ENCODE measurements around the gene RALB. TPM values are rescaled to one million over a fixed set of nuclear protein-coding genes. Genes with fewer than 3 reads are reported as not detected.

Gene RALB
- total RNA-seq, 2 experiments from 2014 or later = 3.1 to 3.6 TPM

DNA sequence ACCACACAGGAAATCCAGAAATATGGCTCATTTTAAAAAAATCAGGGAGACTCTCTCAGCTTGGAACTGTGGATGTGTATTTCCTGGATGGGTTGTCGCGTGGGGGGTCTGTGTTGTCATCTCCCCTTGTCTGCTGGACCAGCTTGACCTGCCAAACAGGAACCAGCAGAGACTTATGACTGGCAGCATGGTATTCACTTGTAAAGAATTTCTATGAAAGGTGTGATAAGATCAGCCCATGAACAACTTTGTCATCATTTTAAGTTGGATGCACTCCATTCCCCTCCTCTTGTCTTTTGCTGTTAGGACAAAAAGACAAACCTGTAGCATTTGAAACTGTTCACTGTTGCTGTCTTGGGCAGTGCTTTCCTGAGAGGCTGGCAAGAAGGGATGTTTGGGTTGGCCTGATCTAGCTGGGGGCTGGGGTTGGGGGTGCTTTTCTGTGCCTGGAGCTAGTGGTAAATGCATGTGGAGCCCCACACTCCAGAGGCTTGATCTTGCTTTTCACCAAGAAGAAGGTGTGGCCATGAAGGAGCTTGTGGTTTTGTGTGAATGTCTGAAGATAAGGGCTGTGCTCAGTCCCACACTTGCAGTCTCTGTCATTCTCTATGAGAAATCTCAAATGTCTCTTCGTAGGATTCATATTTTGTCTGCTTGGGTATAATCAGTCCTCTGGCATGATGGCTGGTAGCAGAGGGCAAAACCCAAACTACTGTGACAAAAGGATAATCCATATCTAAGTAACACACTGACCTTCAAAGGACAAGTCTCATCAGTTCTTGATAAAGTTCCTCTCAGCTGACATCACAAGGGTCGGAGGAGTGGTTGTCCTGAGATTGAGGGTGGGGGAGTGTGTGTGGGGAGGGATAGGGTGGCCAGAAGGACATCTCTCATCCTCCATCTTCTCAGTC is 39.0 kb downstream of the RALB start:
- Histone ChIP-seq H3K36me3 (ENCODE audit: insufficient read depth, low read length) (peaks cover 40% of the 10 kb centered on the region), H3K27ac (ENCODE audit: low read depth in 1 of 2, low read length in 2 of 2) (no peak overlapping the region), H3K4me1 (ENCODE audit: insufficient read depth, low read length) (peaks cover 13% of the 10 kb centered on the region), H3K4me3 (ENCODE audit: low read length) (no peak overlapping the region), H3K9me3 (ENCODE audit: control insufficient read depth in 1 of 2, insufficient read depth in 1 of 2, low read length in 2 of 2) (no peaks in the 10 kb centered on the region), H3K27me3 (ENCODE audit: control insufficient read depth in 1 of 2, insufficient read depth in 2 of 2, low read length in 2 of 2) (no peaks in the 10 kb centered on the region)
- H3K4me1 Mint-ChIP-seq (ENCODE audit: low read depth) = peaks cover 22% of the 10 kb centered on the region
- TF ChIP-seq, protein P1, sequence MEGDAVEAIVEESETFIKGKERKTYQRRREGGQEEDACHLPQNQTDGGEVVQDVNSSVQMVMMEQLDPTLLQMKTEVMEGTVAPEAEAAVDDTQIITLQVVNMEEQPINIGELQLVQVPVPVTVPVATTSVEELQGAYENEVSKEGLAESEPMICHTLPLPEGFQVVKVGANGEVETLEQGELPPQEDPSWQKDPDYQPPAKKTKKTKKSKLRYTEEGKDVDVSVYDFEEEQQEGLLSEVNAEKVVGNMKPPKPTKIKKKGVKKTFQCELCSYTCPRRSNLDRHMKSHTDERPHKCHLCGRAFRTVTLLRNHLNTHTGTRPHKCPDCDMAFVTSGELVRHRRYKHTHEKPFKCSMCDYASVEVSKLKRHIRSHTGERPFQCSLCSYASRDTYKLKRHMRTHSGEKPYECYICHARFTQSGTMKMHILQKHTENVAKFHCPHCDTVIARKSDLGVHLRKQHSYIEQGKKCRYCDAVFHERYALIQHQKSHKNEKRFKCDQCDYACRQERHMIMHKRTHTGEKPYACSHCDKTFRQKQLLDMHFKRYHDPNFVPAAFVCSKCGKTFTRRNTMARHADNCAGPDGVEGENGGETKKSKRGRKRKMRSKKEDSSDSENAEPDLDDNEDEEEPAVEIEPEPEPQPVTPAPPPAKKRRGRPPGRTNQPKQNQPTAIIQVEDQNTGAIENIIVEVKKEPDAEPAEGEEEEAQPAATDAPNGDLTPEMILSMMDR (IDR thresholded peaks at IDR 0.05) = no peak
- no peak overlapping the region for H3K27ac Mint-ChIP-seq
- H3K9me3 Mint-ChIP-seq = no peaks in the 10 kb centered on the region
- ChIA-PET POLR2A (no interaction called here), CTCF (no interaction called here)
- H3K27me3 Mint-ChIP-seq = no peaks in the 10 kb centered on the region
- H3K36me3 Mint-ChIP-seq (ENCODE audit: low read depth) = peaks cover 72% of the 10 kb centered on the region
- no peak for ATAC-seq (ENCODE audit: poor library complexity)
- intact Hi-C loops (cut with DNase I, micrococcal nuclease) = no loop called here
- no peak for DNase-seq
- no peak overlapping the region for H3K4me3 Mint-ChIP-seq

DNA sequence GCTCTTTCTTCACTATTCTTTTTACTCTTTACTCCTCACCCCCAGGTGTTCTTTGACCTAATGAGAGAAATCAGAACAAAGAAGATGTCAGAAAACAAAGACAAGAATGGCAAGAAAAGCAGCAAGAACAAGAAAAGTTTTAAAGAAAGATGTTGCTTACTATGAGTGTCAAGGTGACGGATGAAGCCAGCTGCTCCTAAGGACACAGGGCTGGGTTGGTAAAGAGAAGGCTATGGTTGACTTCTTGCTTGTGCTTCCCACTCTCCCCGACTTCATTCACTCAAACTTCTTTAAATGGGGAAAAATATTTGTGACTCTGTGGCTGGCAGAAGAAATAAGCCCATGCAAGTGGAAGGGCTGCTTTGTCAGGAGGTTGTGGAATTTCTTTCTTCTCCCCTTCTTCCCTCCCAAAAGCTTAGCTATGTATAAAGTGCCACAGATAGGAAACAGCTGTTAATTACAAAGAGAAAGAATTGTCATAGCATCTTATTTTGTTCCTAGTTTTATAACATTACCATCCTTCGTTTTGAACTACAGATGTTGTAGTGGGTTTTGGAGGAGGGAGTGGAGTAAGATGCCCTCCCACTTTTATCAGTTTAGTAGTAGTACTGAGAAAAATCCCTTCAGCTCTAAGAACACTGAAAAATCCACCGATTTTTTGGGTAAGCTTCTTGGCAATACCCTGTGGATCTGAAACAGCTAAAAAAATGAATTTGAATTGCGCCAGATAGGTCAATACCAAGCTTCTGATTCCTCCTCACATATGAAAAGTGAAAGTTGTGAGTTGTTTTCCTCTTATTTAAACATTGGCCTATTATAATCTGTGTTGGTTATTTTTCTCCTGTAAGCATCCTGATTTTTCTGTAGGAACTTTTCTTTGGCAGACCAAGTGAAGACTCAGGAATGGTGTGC is 40.7 kb downstream of the RALB start:
- ChIA-PET CTCF (no interaction called here), POLR2A (interaction anchor here (0.7 to 1.2 kb wide), 2 partner anchors 10 to 117 kb away, joined by 3 read pairs; no protein-coding TSS in a partner anchor)
- peaks cover 5% of the 10 kb centered on the region for H3K4me1 ChIP-seq (ENCODE audit: insufficient read depth, low read length)
- TF ChIP-seq, protein P1 (IDR thresholded peaks at IDR 0.05) = no peak
- Mint-ChIP-seq H3K27me3 (no peaks in the 10 kb centered on the region), H3K9me3 (no peaks in the 10 kb centered on the region), H3K4me1 (ENCODE audit: low read depth) (peaks cover 8% of the 10 kb centered on the region), H3K27ac (no peak overlapping the region), H3K36me3 (ENCODE audit: low read depth) (peaks cover 71% of the 10 kb centered on the region), H3K4me3 (no peak overlapping the region)
- H3K4me3 ChIP-seq (ENCODE audit: low read length) = no peak overlapping the region
- no peak for ATAC-seq (ENCODE audit: poor library complexity)
- H3K36me3 ChIP-seq (ENCODE audit: insufficient read depth, low read length) = peaks cover 40% of the 10 kb centered on the region
- intact Hi-C loops (cut with DNase I, micrococcal nuclease) = no loop called here
- no peak overlapping the region for H3K27ac ChIP-seq (ENCODE audit: low read depth in 1 of 2, low read length in 2 of 2)
- no peak for DNase-seq
- H3K9me3 ChIP-seq (ENCODE audit: control insufficient read depth in 1 of 2, insufficient read depth in 1 of 2, low read length in 2 of 2) = no peaks in the 10 kb centered on the region
- H3K27me3 ChIP-seq (ENCODE audit: control insufficient read depth in 1 of 2, insufficient read depth in 2 of 2, low read length in 2 of 2) = no peaks in the 10 kb centered on the region

GRCh38 chr2:120294008-120294340 is 41.3 kb downstream of the RALB start:
- DNase-seq (no peak), ATAC-seq (ENCODE audit: poor library complexity) (no peak)
- Histone ChIP-seq H3K9me3 (ENCODE audit: control insufficient read depth in 1 of 2, insufficient read depth in 1 of 2, low read length in 2 of 2) (no peaks in the 10 kb centered on the region), H3K27me3 (ENCODE audit: control insufficient read depth in 1 of 2, insufficient read depth in 2 of 2, low read length in 2 of 2) (no peaks in the 10 kb centered on the region), H3K4me1 (ENCODE audit: insufficient read depth, low read length) (peaks cover 5% of the 10 kb centered on the region), H3K27ac (ENCODE audit: low read depth in 1 of 2, low read length in 2 of 2) (no peak overlapping the region), H3K4me3 (ENCODE audit: low read length) (no peak overlapping the region), H3K36me3 (ENCODE audit: insufficient read depth, low read length) (peaks cover 40% of the 10 kb centered on the region)
- H3K36me3 Mint-ChIP-seq (ENCODE audit: low read depth) = peaks cover 70% of the 10 kb centered on the region
- H3K27me3 Mint-ChIP-seq = no peaks in the 10 kb centered on the region
- POLR2A ChIA-PET = interaction anchor here (1.2 kb wide), 1 partner anchor 10 kb away, joined by 3 read pairs; no protein-coding TSS in a partner anchor
- TF ChIP-seq, protein P1 (IDR thresholded peaks at IDR 0.05) = no peak
- CTCF ChIA-PET = no interaction called here
- H3K4me3 Mint-ChIP-seq = no peak overlapping the region
- intact Hi-C loops (cut with DNase I, micrococcal nuclease) = no loop called here
- H3K9me3 Mint-ChIP-seq = no peaks in the 10 kb centered on the region
- peaks cover 8% of the 10 kb centered on the region for H3K4me1 Mint-ChIP-seq (ENCODE audit: low read depth)
- H3K27ac Mint-ChIP-seq = no peak overlapping the region

Measured in CD4-positive, alpha-beta T cell (primary cell).